Tibial nerve (tissue), 3 donors: ENCODE results near the gene NHLRC4.

ENCODE experiments used
- CTCF ChIP-seq, 5 experiments: fragments of 200-600 bp in 3 of 5; fragments of 450-650 bp in 2 of 5; sonication (generic) in 3 of 5; IDR thresholded peaks; one replicate each; pipeline ENCODE4 v1.5.1; 2016 to 2019; ENCODE audit warnings: antibody characterized with exemption in 5 of 5, mild to moderate bottlenecking in 3 of 5, moderate library complexity in 2 of 5
- POLR2A ChIP-seq, 2 donors: fragments of 450-650 bp; IDR thresholded peaks; one replicate each; pipeline ENCODE4 v1.6.1; 2017; ENCODE audit warnings: antibody characterized with exemption in 2 of 2, mild to moderate bottlenecking in 2 of 2, moderate library complexity in 2 of 2

GRCh38 chr16:528111-529011 lies 38.4 kb upstream of the NHLRC4 start:
- no peak for TF ChIP-seq CTCF (IDR thresholded peaks at IDR 0.05)
- no peak for TF ChIP-seq POLR2A (IDR thresholded peaks at IDR 0.05)
